Jurkat, Clone E6-1 (cell line): ENCODE results near the gene GABRB1. TPM values are rescaled to one million over a fixed set of nuclear protein-coding genes. Genes with fewer than 3 reads are reported as not detected.
A peak's percentile ranks its signal among the peaks of the same experiment; 100 is the strongest.

Experiments used
- DNase-seq: peaks from one replicate; pipeline ENCODE4 v3.0.0-alpha.2; 2011; ENCODE audit warnings: low read depth, low spot score
- H3K4me3 ChIP-seq: 2 replicates; pipeline ENCODE4 v1.5.1; 2011; ENCODE audit warnings: mild to moderate bottlenecking, low read length, control low read depth, moderate library complexity
- polyA plus RNA-seq: library from polyadenylated mRNA; unstranded; fragments of >200 nt; gene quantifications from one replicate; pipeline ENCODE4 v1.2.1, GENCODE V29; 2012; ENCODE audit warnings: missing spikeins; ENCODE audit not compliant: insufficient read length, insufficient read depth

Gene GABRB1
- not detected for polyA plus RNA-seq

GRCh38 chr4:47031011-47031678, at the start of gene GABRB1:
Gene GABRB1 (plus strand): TSS chr4:47031567.
- DNase-seq, result no peak
- no peak within 1 kb of the TSS for H3K4me3 ChIP-seq

- no peak for DNase-seq
- no peak overlapping the region for H3K4me3 ChIP-seq
Observed at GRCh38 chr4:46984781-46985180, 46.6 kb upstream of the GABRB1 start.

GRCh38 chr4:46986922-46987638, 44.3 kb upstream of the GABRB1 start:
- no peak overlapping the region for H3K4me3 ChIP-seq
- no peak for DNase-seq

GRCh38 chr4:46992338-46992737, 39.0 kb upstream of the GABRB1 start:
- no peak for DNase-seq
- no peak overlapping the region for H3K4me3 ChIP-seq

- H3K4me3 ChIP-seq, result no peak within 1 kb of the TSS
- DNase-seq, result no peak
Observed at GRCh38 chr4:46993075-46994006, 38.0 kb upstream of the GABRB1 start, which contains the start of gene GABRA4. Gene GABRA4 (minus strand): TSS chr4:46993581. CDS start chr4:46993424, 157 bp downstream.

- no peak for DNase-seq
- no peak overlapping the region for H3K4me3 ChIP-seq
Observed at GRCh38 chr4:46994007-46994405, 37.4 kb upstream of the GABRB1 start.

GRCh38 chr4:46999566-46999965, 31.8 kb upstream of the GABRB1 start:
- no peak overlapping the region for H3K4me3 ChIP-seq
- DNase-seq, result no peak

- no peak for DNase-seq
Observed at GRCh38 chr4:47000406-47000805, 31.0 kb upstream of the GABRB1 start.

GRCh38 chr4:47002580-47002979, 28.8 kb upstream of the GABRB1 start:
- no peak overlapping the region for H3K4me3 ChIP-seq
- no peak for DNase-seq

More at GRCh38 chr4:47000406-47000805, 31.0 kb upstream of the GABRB1 start:
- H3K4me3 ChIP-seq, result no peak overlapping the region

- H3K4me3 ChIP-seq, result no peak overlapping the region
- DNase-seq, result no peak
Observed at GRCh38 chr4:47010347-47010911, 20.9 kb upstream of the GABRB1 start.

- no peak overlapping the region for H3K4me3 ChIP-seq
- DNase-seq, result peak; percentile 41
Observed at GRCh38 chr4:47010912-47011446, 20.4 kb upstream of the GABRB1 start.

GRCh38 chr4:47012676-47013075, 18.7 kb upstream of the GABRB1 start:
- no peak for DNase-seq
- no peak overlapping the region for H3K4me3 ChIP-seq

- no peak for DNase-seq
Observed at GRCh38 chr4:47013373-47013772, 18.0 kb upstream of the GABRB1 start.

GRCh38 chr4:47017081-47017480, 14.3 kb upstream of the GABRB1 start:
- H3K4me3 ChIP-seq, result no peak overlapping the region

More at GRCh38 chr4:47013373-47013772, 18.0 kb upstream of the GABRB1 start:
- H3K4me3 ChIP-seq, result no peak overlapping the region

GRCh38 chr4:47017494-47017893, 13.9 kb upstream of the GABRB1 start:
- no peak for DNase-seq
- no peak overlapping the region for H3K4me3 ChIP-seq

More at GRCh38 chr4:47017081-47017480, 14.3 kb upstream of the GABRB1 start:
- no peak for DNase-seq

GRCh38 chr4:47031751-47032404, 511 bp downstream of the GABRB1 start:
- no peak for DNase-seq
- H3K4me3 ChIP-seq, result no peak overlapping the region

- DNase-seq, result no peak
- H3K4me3 ChIP-seq, result no peak overlapping the region
Observed at GRCh38 chr4:47032405-47033106, 1.2 kb downstream of the GABRB1 start.

GRCh38 chr4:47038263-47038662, 6.9 kb downstream of the GABRB1 start:
- DNase-seq, result no peak
- no peak overlapping the region for H3K4me3 ChIP-seq
